Caco-2 (cell line): ENCODE data around the gene MYL11. TPM values are rescaled to one million over a fixed set of nuclear protein-coding genes. Genes with fewer than 3 reads are reported as not detected.

ENCODE experiments used
- BruUV-seq: library from RNA; stranded (reverse); fragments of 400-500 nt; replicated peaks from 2 replicates; lab custom pipeline; 2021; lab: Mats Ljungman, UMichigan
- CTCF ChIA-PET: fragments of 300-600 bp; sonication (Branson Sonifier 250); formaldehyde crosslinking; loops from one replicate; lab custom pipeline; 2022; ENCODE audit warnings: antibody characterized with exemption; lab: Charles Lee
- POLR2A ChIA-PET: fragments of 300-600 bp; sonication (Branson Sonifier 250); formaldehyde crosslinking; loops from one replicate; lab custom pipeline; 2022; ENCODE audit warnings: antibody characterized with exemption; lab: Charles Lee
- DNase-seq, 2 experiments: peaks; one replicate each; pipeline versions ENCODE4 v3.0.0 to v3.0.0-alpha.2; 2020 to 2022
- H3K27me3 ChIP-seq: replicated peaks from 2 replicates; pipeline ENCODE4 v1.6.0; 2011; ENCODE audit warnings: low read length; ENCODE audit not compliant: control insufficient read depth, insufficient read depth
- H3K36me3 ChIP-seq: 2 replicates; pipeline ENCODE4 v1.5.1; 2011; ENCODE audit warnings: low read length; ENCODE audit not compliant: control insufficient read depth, insufficient read depth
- H3K4me1 ChIP-seq: fragments of 250-450 bp; sonication (Bioruptor Pico); 2 replicates; pipeline ENCODE4 v1.5.1; 2020; ENCODE audit warnings: mild to moderate bottlenecking
- H3K4me3 ChIP-seq: 2 replicates; pipeline ENCODE4 v1.5.1; 2011; ENCODE audit warnings: low read depth, mild to moderate bottlenecking, control low read depth, low read length
- H3K9me3 ChIP-seq: fragments of 250-450 bp; sonication (Bioruptor Pico); 2 replicates; pipeline ENCODE4 v1.5.1; 2020; ENCODE audit warnings: mild to moderate bottlenecking, moderate library complexity
- H3K27ac Mint-ChIP-seq: one replicate; pipeline ENCODE4 v1.8.0; 2022; ENCODE audit warnings: mixed read lengths; ENCODE audit not compliant: unreplicated experiment
- H3K27me3 Mint-ChIP-seq: one replicate; pipeline ENCODE4 v1.8.0; 2022; ENCODE audit warnings: mixed read lengths; ENCODE audit not compliant: insufficient read depth, unreplicated experiment
- H3K36me3 Mint-ChIP-seq: one replicate; pipeline ENCODE4 v1.8.0; 2022; ENCODE audit warnings: mild to moderate bottlenecking, mixed read lengths; ENCODE audit not compliant: insufficient read depth, unreplicated experiment
- H3K4me1 Mint-ChIP-seq: one replicate; pipeline ENCODE4 v1.8.0; 2022; ENCODE audit warnings: low read depth, mixed read lengths; ENCODE audit not compliant: unreplicated experiment
- H3K4me3 Mint-ChIP-seq: one replicate; pipeline ENCODE4 v1.8.0; 2022; ENCODE audit warnings: mild to moderate bottlenecking, moderate library complexity, mixed read lengths; ENCODE audit not compliant: unreplicated experiment
- H3K9me3 Mint-ChIP-seq: one replicate; pipeline ENCODE4 v1.8.0; 2022; ENCODE audit warnings: mixed read lengths; ENCODE audit not compliant: unreplicated experiment
- CTCF ChIP-seq, 2 experiments: fragments of 200-600 bp in 1 of 2; IDR thresholded peaks; 1 replicate in 1 of 2; 2 replicates in 1 of 2; pipeline versions ENCODE4 v1.5.1 to v1.8.0; 2011 to 2022; ENCODE audit warnings: antibody characterized with exemption in 1 of 2, control low read depth in 1 of 2, inconsistent platforms in 1 of 2, low read depth in 1 of 2, low read length in 1 of 2, mild to moderate bottlenecking in 1 of 2, moderate library complexity in 1 of 2; ENCODE audit not compliant: insufficient read depth in 1 of 2, severe bottlenecking in 1 of 2, unreplicated experiment in 1 of 2
- intact Hi-C: fragments of 100-400 bp; cut with micrococcal nuclease; formaldehyde crosslinking; loops from one replicate; pipeline ENCODE4 v1.10.0; 2022; ENCODE audit not compliant: unreplicated experiment
- total RNA-seq: library from RNA; stranded (reverse); gene quantifications from 2 replicates; pipeline ENCODE4 v1.2.3, GENCODE V29; 2022

The MYL11 gene
- total RNA-seq, 1 experiment from 2014 or later: 2.9 TPM

DNA sequence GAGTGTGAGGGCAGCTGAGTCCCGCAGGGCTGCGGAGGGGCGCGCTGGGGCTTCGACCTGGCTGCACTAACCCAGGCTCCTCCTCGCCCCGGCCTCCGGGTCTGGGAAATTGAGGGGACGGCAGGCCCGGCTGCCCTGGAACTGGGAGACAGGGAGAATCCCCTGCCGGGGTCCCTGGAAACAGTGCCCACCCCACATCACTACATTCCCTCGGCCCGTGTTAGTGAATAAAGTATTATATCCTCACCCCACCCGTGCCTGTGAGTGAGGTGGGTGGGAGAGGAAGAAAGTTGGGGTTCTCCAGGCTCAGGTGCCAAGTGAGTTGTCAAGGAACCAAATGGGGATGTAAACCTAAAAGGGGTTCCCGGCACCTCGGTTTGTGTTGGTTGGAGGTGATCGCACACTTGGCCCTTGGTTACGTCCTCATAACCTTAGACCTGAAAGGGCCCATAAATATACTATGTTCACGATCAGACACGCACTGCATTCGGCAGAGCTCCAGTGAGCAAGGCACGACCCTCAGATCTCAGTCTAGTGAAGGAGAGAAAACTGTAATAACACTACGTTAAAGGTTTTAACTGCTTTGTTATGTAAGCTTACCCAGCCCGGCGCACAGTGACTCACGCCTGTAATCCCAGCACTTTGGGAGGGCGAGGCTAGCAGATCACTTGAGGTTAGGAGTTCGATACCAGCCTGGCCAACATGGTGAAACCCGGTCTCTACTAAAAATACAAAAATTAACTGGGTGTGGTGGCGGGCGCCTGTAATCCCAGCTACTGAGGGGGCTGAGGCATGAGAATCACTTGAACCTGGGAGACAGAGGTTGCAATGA, 44.0 kb downstream of the MYL11 start:
- Mint-ChIP-seq H3K4me3 (peak overlapping the region; percentile 60), H3K36me3 (peaks cover 47% of the 10 kb centered on the region), H3K9me3 (no peaks in the 10 kb centered on the region), H3K27ac (no peak overlapping the region), H3K4me1 (peaks cover 16% of the 10 kb centered on the region), H3K27me3 (no peaks in the 10 kb centered on the region)
- ChIA-PET CTCF (interaction anchor here (0.6 to 2.2 kb wide), 17 partner anchors 9 to 755 kb away, joined by 3 to 49 read pairs (median 4); partner anchors contain the start of genes CD2BP2, DCTPP1, PRR14 and TBC1D10B), POLR2A (interaction anchor here (0.6 to 1.6 kb wide), 14 partner anchors 9 to 240 kb away, joined by 3 to 27 read pairs (median 5); partner anchors contain the start of genes DCTPP1, FBRS, SEPHS2 and ZNF48)
- DNase-seq: no peak
- H3K36me3 ChIP-seq: peaks cover 1% of the 10 kb centered on the region
- TF ChIP-seq CTCF (IDR thresholded peaks at IDR 0.05; ENCODE audit: insufficient read depth in 1 of 2, low read depth in 1 of 2, low read length in 1 of 2, severe bottlenecking in 1 of 2, unreplicated experiment in 1 of 2): no peak
- H3K9me3 ChIP-seq: no peaks in the 10 kb centered on the region
- H3K4me3 ChIP-seq: peak overlapping the region; percentile 93
- H3K27me3 ChIP-seq: no peaks in the 10 kb centered on the region
- peaks cover 11% of the 10 kb centered on the region; the same call in 1 of the 2 replicates for H3K4me1 ChIP-seq
- intact Hi-C loops: no loop called here
- BruUV-seq: no TSS peak

GRCh38 chr16:30421010-30421409, 46.4 kb downstream of the MYL11 start:
- DNase-seq: no peak
- peaks cover 11% of the 10 kb centered on the region; the same call in 1 of the 2 replicates for H3K4me1 ChIP-seq
- no TSS peak for BruUV-seq
- no peak overlapping the region for H3K4me3 Mint-ChIP-seq
- H3K27ac Mint-ChIP-seq: no peak overlapping the region
- no peaks in the 10 kb centered on the region for H3K27me3 ChIP-seq
- peaks cover 1% of the 10 kb centered on the region; the same call in 1 of the 2 replicates for H3K36me3 ChIP-seq
- intact Hi-C loops: no loop called here
- CTCF ChIA-PET: interaction anchor here (1.3 kb wide), 1 partner anchor 9 kb away, joined by 4 read pairs; the partner anchor contains the start of gene DCTPP1
- no peaks in the 10 kb centered on the region for H3K27me3 Mint-ChIP-seq
- H3K36me3 Mint-ChIP-seq: peaks cover 64% of the 10 kb centered on the region
- no peak for TF ChIP-seq CTCF (IDR thresholded peaks at IDR 0.05; ENCODE audit: insufficient read depth in 1 of 2, low read depth in 1 of 2, low read length in 1 of 2, severe bottlenecking in 1 of 2, unreplicated experiment in 1 of 2)
- POLR2A ChIA-PET: no interaction called here
- H3K9me3 ChIP-seq: no peaks in the 10 kb centered on the region
- no peak overlapping the region for H3K4me3 ChIP-seq
- peaks cover 13% of the 10 kb centered on the region for H3K4me1 Mint-ChIP-seq
- no peaks in the 10 kb centered on the region for H3K9me3 Mint-ChIP-seq

Other genes starting within 250 kb of the MYL11 start
- 0.95 and 1.2 TPM in 2 replicates for gene CORO1A, start 191.2 kb upstream of the MYL11 start, total RNA-seq
- 96.5 and 114 TPM in 2 replicates for gene BOLA2B, start 181.1 kb upstream of the MYL11 start, total RNA-seq
- gene SLX1A, start 180.9 kb upstream of the MYL11 start, total RNA-seq: 19.1 and 19.9 TPM in 2 replicates
- 8.3 and 9.1 TPM in 2 replicates for gene SULT1A3, start 175.5 kb upstream of the MYL11 start, total RNA-seq
- 6.7 and 7.8 TPM in 2 replicates for gene NPIPB13, start 126.3 kb upstream of the MYL11 start, total RNA-seq
- 50.1 and 51.8 TPM in 2 replicates for gene CD2BP2, start 19.5 kb upstream of the MYL11 start, total RNA-seq
- gene TBC1D10B, start 4.3 kb upstream of the MYL11 start, total RNA-seq: 36.9 and 40.5 TPM in 2 replicates
- gene SEPTIN1, start 7.8 kb downstream of the MYL11 start, total RNA-seq: 0.21 and 0.34 TPM in 2 replicates
- 12.8 and 13.4 TPM in 2 replicates for gene ZNF48, start 20.6 kb downstream of the MYL11 start, total RNA-seq
- gene ZNF771, start 32.8 kb downstream of the MYL11 start, total RNA-seq: 4.7 and 5.8 TPM in 2 replicates
- gene DCTPP1, start 55.2 kb downstream of the MYL11 start, total RNA-seq: 51.1 and 53.2 TPM in 2 replicates
- gene SEPHS2, start 71.1 kb downstream of the MYL11 start, total RNA-seq: 80.2 and 91.6 TPM in 2 replicates
- 0.57 TPM in 1 of 2 replicates, not detected in the other for gene ITGAL, start 97.9 kb downstream of the MYL11 start, total RNA-seq
- 30.3 and 30.6 TPM in 2 replicates for gene ZNF768, start 151.8 kb downstream of the MYL11 start, total RNA-seq
- gene ZNF747, start 160.1 kb downstream of the MYL11 start, total RNA-seq: 6.9 and 8.1 TPM in 2 replicates
- gene ZNF764, start 183.6 kb downstream of the MYL11 start, total RNA-seq: 8.5 and 10.9 TPM in 2 replicates
- 6.2 and 10.0 TPM in 2 replicates for gene ZNF688, start 196.9 kb downstream of the MYL11 start, total RNA-seq
- 13.5 and 13.6 TPM in 2 replicates for gene ZNF785, start 210.9 kb downstream of the MYL11 start, total RNA-seq
- gene ZNF689, start 235.6 kb downstream of the MYL11 start, total RNA-seq: 11.4 and 11.7 TPM in 2 replicates